ENCODE results near the gene POLN. TPM values are rescaled to one million over a fixed set of nuclear protein-coding genes. Genes with fewer than 3 reads are reported as not detected.

POLN gene
- total RNA-seq, 4 donors from 2014 or later, result 3.3 to 9.6 (median 5.5) TPM

GRCh38 chr4:2259541-2260343, 17.8 kb upstream of the POLN start:
- WGBS, 2 donors, result 66 to 70% methylated on average over 12 to 15 of the region's 15 CpGs
- Histone ChIP-seq H3K4me1 (peaks cover 0 to 83% (median 71%) of the 10 kb centered on the region in 4 donors), H3K36me3 (peaks cover 0 to 18% (median 0%) of the 10 kb centered on the region in 3 donors), H3K27me3 (no peaks in the 10 kb centered on the region), H3K27ac (peak overlapping the region; percentile 90 to 97 (median 94)), H3K4me3 (peak overlapping the region; percentile 74 to 99 (median 86)), H3K9me3 (no peaks in the 10 kb centered on the region)
- DNase-seq (ENCODE audit: low spot score in 2 of 2), result peak in 1 of 2 donors; percentile 9
- TF ChIP-seq EP300 (IDR thresholded peaks at IDR 0.05), result no peak
- TF ChIP-seq POLR2A (IDR thresholded peaks at IDR 0.05), result no peak
- no peak for TF ChIP-seq CTCF (IDR thresholded peaks at IDR 0.05)

- Histone ChIP-seq H3K36me3 (peaks cover 0 to 25% (median 0%) of the 10 kb centered on the region in 3 donors), H3K27ac (peak overlapping the region; percentile 90 to 97 (median 94)), H3K9me3 (no peaks in the 10 kb centered on the region), H3K4me3 (peak overlapping the region in 2 of 4 donors; percentile 76 to 99), H3K4me1 (peaks cover 0 to 80% (median 71%) of the 10 kb centered on the region in 4 donors), H3K27me3 (no peaks in the 10 kb centered on the region)
- TF ChIP-seq EP300 (IDR thresholded peaks at IDR 0.05) (no peak), CTCF (IDR thresholded peaks at IDR 0.05) (no peak), POLR2A (IDR thresholded peaks at IDR 0.05) (no peak)
- peak in 1 of 2 donors; percentile 12 for DNase-seq (ENCODE audit: low spot score in 2 of 2)
- 58 to 64% methylated on average over 3 to 9 of the region's 13 CpGs for whole genome bisulfite sequencing, 2 donors
These were observed 17.2 kb upstream of the POLN start for GRCh38 chr4:2259036-2259540.

- DNase-seq (ENCODE audit: low spot score in 2 of 2), result peak in 1 of 2 donors; percentile 12
- H3K9me3 ChIP-seq, result no peaks in the 10 kb centered on the region
- no peaks in the 10 kb centered on the region for H3K27me3 ChIP-seq
- peak overlapping the region; percentile 90 to 97 (median 94) for H3K27ac ChIP-seq
- H3K4me3 ChIP-seq, result peak overlapping the region in 1 of 4 donors; percentile 99
- H3K4me1 ChIP-seq, result peaks cover 0 to 80% (median 71%) of the 10 kb centered on the region in 4 donors
- 79 to 82% methylated on average over 9 to 13 of the region's 18 CpGs for WGBS, 2 donors
- H3K36me3 ChIP-seq, result peaks cover 0 to 32% (median 5%) of the 10 kb centered on the region in 3 donors
- no peak for TF ChIP-seq POLR2A (IDR thresholded peaks at IDR 0.05)
- TF ChIP-seq CTCF (IDR thresholded peaks at IDR 0.05), result no peak
- no peak for TF ChIP-seq EP300 (IDR thresholded peaks at IDR 0.05)
These were observed 16.4 kb upstream of the POLN start for GRCh38 chr4:2258091-2259035.

- Histone ChIP-seq H3K27me3 (no peaks in the 10 kb centered on the region), H3K27ac (peak overlapping the region; percentile 84 to 97 (median 94)), H3K4me3 (no peak overlapping the region)
These were observed 15.6 kb upstream of the POLN start for GRCh38 chr4:2257361-2258081.

More at GRCh38 chr4:2257361-2258081, 15.6 kb upstream of the POLN start:
- Histone ChIP-seq H3K36me3 (peaks cover 0 to 40% (median 6%) of the 10 kb centered on the region in 3 donors), H3K9me3 (no peaks in the 10 kb centered on the region), H3K4me1 (peaks cover 0 to 78% (median 63%) of the 10 kb centered on the region in 4 donors)
- 58 to 64% methylated on average over 13 of the region's 14 CpGs for WGBS, 2 donors
- TF ChIP-seq EP300 (IDR thresholded peaks at IDR 0.05) (no peak), POLR2A (IDR thresholded peaks at IDR 0.05) (no peak)
- peak in 1 of 2 donors; percentile 6 for DNase-seq (ENCODE audit: low spot score in 2 of 2)

All from tibial nerve (tissue), 4 donors.